Aorta (tissue), 5 donors: ENCODE results near the gene NOG. TPM values are rescaled to one million over a fixed set of nuclear protein-coding genes. Genes with fewer than 3 reads are reported as not detected.

Experiments
- ATAC-seq: fragments of 200-7000 bp; cut with Tn5 transposase; one replicate; pipeline ENCODE4 v1.9.1; 2022; ENCODE audit warnings: moderate library complexity; ENCODE audit not compliant: low FRiP score
- DNase-seq, 2 donors: peaks; one replicate each; pipeline ENCODE4 v3.0.0-alpha.2; 2020
- H3K27ac ChIP-seq, 2 donors: one replicate each; pipeline ENCODE4 v1.5.1; 2013; ENCODE audit warnings: low read length in 2 of 2, mild to moderate bottlenecking in 2 of 2, moderate library complexity in 2 of 2, control low read depth in 1 of 2, inconsistent platforms in 1 of 2, low read depth in 1 of 2
- H3K27me3 ChIP-seq, 2 donors: one replicate each; pipeline ENCODE4 v1.6.1; 2013; ENCODE audit warnings: control low read depth in 1 of 2, low read length in 1 of 2, mild to moderate bottlenecking in 1 of 2, moderate library complexity in 1 of 2; ENCODE audit not compliant: insufficient read depth in 2 of 2, control insufficient read depth in 1 of 2
- H3K36me3 ChIP-seq, 2 donors: one replicate each; pipeline ENCODE4 v1.6.1; 2013; ENCODE audit warnings: control low read depth in 1 of 2, low read length in 1 of 2, mild to moderate bottlenecking in 1 of 2; ENCODE audit not compliant: insufficient read depth in 2 of 2, control insufficient read depth in 1 of 2
- H3K4me1 ChIP-seq, 2 donors: one replicate each; pipeline ENCODE4 v1.6.1; 2013; ENCODE audit warnings: low read length in 2 of 2, control low read depth in 1 of 2, mild to moderate bottlenecking in 1 of 2, moderate library complexity in 1 of 2; ENCODE audit not compliant: insufficient read depth in 2 of 2, control insufficient read depth in 1 of 2
- H3K4me3 ChIP-seq, 2 donors: one replicate each; pipeline ENCODE4 v1.5.1; 2013; ENCODE audit warnings: low read length in 2 of 2, control low read depth in 1 of 2, mild to moderate bottlenecking in 1 of 2
- H3K9me3 ChIP-seq: one replicate; pipeline ENCODE4 v1.6.1; 2013; ENCODE audit warnings: mild to moderate bottlenecking, low read length; ENCODE audit not compliant: control insufficient read depth
- WGBS, 2 donors: extraction: QIAGEN DNeasy Blood & Tissue Kit; methylation state at CpG; one replicate each; pipeline ENCODE4 v1.1.7; 2013; 5-methylcytosine and 5-hydroxymethylcytosine counted together
- intact Hi-C, 2 donors: fragments of 100-400 bp; cut with DNase I; formaldehyde crosslinking; loops; one replicate each; pipeline versions ENCODE4 v1.14.2 to v1.15.0; 2022
- polyA plus RNA-seq, 2 donors: library from polyadenylated mRNA; stranded (reverse); fragments of 200-250 nt; gene quantifications; one replicate each; pipeline ENCODE4 v1.2.3, GENCODE V29; 2013
- total RNA-seq, 2 donors: library from RNA; stranded (reverse); fragmentation: NEBNext Ultra II Directional; extraction: Animal tissue kit (Norgen Biotek cat#: 25700); gene quantifications; one replicate each; pipeline ENCODE4 v1.2.1, GENCODE V29; 2021
- donor health status: healthy with polysubstance abuse.
- donor health status: Bipolar disorder and iron deficiency.
- donor health status: DM: no; HTN: no; CAD: no.
- donor health status: DM: no; HTN: no; CAD: no.
- donor health status: DM: yes; HTN: yes; CAD: no.

NOG gene
- total and polyA plus RNA-seq, 4 donors: 0.50 to 3.6 (median 0.84) TPM; not detected in 1

DNA sequence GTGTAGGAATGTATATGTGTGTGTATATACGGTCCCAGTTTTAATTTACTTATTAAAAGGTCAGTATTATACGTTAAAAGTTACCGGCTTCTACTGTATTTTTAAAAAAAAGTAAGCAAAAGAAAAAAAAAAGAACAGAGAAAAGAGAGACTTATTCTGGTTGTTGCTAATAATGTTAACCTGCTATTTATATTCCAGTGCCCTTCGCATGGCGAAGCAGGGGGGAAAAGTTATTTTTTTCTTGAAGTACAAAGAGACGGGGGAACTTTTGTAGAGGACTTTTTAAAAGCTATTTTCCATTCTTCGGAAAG is 1.6 kb downstream of the NOG start:
- Histone ChIP-seq H3K27me3 (no peaks in the 10 kb centered on the region), H3K4me3 (no peak overlapping the region), H3K9me3 (no peaks in the 10 kb centered on the region), H3K27ac (no peak overlapping the region), H3K4me1 (peaks cover 0 to 4% of the 10 kb centered on the region in 2 donors), H3K36me3 (no peaks in the 10 kb centered on the region)
- intact Hi-C loops: no loop called here
- 0 to 1% methylated on average over 7 of the region's 7 CpGs for WGBS, 2 donors
- ATAC-seq (no peak), DNase-seq (no peak)

DNA sequence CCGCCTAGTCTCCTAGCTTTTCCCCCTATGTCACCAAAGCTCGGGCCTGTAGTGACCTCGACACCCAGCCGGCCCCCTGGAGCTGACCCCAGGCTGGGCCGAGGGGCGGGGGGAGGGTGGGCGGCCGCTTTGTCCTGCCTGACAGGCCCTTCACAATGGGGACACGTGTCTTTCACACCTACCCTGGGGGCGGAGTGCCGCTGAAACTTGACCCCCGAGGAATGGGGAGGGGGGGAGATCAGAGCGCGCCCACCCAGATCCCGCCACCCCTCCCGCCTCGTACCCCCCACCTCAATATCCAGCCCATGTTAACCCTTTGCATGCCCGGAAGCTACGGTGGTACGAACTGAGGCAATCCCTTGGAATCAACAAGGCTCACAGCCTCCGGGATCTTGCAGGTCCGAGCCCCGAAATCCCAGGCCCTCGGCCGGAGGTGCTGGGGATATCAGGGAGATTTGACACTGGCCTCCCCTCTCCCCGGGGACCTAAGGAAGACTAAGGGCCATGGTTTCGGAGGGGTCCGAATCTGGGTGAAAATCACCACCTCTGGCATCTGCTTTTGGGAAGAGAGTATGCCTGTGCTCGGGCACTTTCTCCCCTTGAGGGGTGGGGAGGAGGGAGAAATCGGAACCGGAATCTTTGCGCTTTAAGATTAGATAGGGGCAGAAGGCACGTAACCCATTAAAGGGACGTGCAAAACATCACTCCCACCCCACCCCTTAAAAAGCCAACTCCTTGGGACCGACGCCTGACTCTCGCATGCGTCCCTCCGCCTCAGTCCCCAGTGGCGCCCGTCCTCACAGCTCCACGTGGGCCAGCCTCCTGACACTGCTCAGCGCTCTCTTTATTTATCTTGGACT is 2.6 kb downstream of the NOG start:
- DNase-seq (no peak), ATAC-seq (no peak)
- WGBS, 2 donors: 1 to 2% methylated on average over 43 of the region's 43 CpGs
- Histone ChIP-seq H3K27ac (no peak overlapping the region), H3K4me3 (no peak overlapping the region), H3K4me1 (peaks cover 0 to 4% of the 10 kb centered on the region in 2 donors), H3K27me3 (no peaks in the 10 kb centered on the region), H3K36me3 (no peaks in the 10 kb centered on the region), H3K9me3 (no peaks in the 10 kb centered on the region)
- intact Hi-C loops: no loop called here

DNA sequence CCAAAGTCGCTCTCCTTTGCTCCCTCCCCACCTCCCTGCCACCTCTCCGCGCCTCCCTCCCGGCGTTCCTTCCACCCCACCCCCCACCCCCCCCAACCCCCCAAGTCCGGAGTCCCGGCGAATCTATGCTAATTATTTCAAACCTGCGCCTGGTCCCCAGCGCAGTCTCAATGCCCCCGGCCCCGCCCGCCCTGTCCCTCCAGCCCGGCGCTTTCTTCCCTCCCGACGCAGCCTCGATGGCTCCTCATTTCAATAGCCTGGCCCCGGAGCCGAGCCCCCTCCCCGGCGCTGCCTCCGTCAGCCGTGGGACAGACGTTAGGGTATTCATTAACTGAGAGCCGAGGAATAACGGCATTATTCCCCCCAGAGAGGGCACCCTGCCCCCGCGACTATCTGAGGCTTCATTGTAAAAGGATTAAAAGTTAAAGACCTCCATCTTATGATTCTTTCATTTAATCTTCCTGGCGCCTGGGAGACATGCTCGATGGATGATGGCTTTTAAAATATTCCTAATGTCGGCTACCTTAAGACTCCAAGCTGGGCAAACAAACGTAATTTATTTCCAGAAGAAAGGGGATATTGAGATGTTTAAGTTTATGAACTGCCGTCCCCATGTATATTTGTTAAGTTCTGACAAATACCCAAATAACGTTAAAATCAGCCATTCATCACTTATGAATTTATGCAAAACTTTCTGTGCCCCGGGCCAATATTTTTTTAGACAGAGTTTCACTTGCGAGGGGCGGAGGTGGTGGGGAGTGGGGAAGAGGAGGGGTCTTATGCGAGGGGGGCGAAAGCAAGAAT is 3.4 kb downstream of the NOG start:
- intact Hi-C loops: no loop called here
- peak overlapping the region; percentile 16 to 48 for H3K4me3 ChIP-seq
- no peaks in the 10 kb centered on the region for H3K9me3 ChIP-seq
- no peak overlapping the region for H3K27ac ChIP-seq
- H3K36me3 ChIP-seq: no peaks in the 10 kb centered on the region
- ATAC-seq (no peak), DNase-seq (no peak)
- WGBS, 2 donors: 0 to 1% methylated on average over 40 of the region's 40 CpGs
- H3K4me1 ChIP-seq: peaks cover 0 to 4% of the 10 kb centered on the region in 2 donors
- no peaks in the 10 kb centered on the region for H3K27me3 ChIP-seq

DNA sequence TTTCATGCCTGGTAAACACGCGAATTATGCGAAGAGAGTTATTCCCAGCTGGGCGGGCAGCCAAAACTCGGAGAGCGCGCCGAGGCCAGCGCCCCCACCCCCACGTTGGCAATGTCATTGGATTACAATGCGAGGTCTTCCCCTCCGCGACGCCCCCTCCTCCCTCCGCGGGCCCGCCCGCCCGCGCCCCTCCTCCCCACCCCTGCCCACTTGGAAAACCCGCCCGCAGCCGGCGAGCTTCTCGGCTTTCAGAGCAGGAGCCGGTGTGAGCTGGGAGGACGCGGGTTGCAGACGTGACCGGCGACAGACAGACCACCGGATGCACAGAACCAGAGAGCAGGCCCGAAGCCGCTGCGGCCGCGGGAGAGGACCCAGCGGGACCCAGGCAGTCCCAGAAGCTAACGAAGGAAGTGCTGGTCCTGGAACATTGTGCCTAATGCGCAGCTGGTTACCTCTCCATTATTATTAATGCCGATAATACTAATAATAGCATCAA is 4.0 kb downstream of the NOG start:
- ATAC-seq (no peak), DNase-seq (peak; percentile 51 to 79)
- WGBS, 2 donors: 0 to 1% methylated on average over 30 to 41 of the region's 41 CpGs
- intact Hi-C loops: no loop called here
- Histone ChIP-seq H3K27me3 (no peaks in the 10 kb centered on the region), H3K9me3 (no peaks in the 10 kb centered on the region), H3K36me3 (no peaks in the 10 kb centered on the region), H3K27ac (no peak overlapping the region), H3K4me3 (peak overlapping the region; percentile 16 to 48), H3K4me1 (peaks cover 0 to 4% of the 10 kb centered on the region in 2 donors)

DNA sequence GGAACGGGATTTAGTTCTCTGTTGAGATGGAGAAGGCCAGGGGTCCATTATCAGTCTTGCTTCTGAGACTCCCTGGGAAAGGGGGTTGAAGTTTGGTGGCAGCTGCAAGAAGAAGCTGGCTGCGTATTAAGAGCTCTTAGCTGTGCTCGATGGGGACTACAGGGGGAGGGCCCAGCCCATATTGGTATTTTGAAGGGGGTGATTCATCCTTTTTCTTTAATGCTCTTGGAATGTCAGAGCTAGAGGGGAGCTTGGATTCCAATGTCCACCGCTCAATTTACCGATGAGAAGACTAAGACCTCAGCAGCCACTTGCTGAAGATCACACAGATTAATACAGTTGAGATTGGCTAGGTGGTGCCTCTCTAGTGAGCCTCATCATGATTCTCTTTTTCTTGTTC is 5.0 kb downstream of the NOG start:
- intact Hi-C loops: no loop called here
- Histone ChIP-seq H3K36me3 (no peaks in the 10 kb centered on the region), H3K27me3 (no peaks in the 10 kb centered on the region), H3K4me1 (peaks cover 0 to 4% of the 10 kb centered on the region in 2 donors), H3K27ac (no peak overlapping the region), H3K9me3 (no peaks in the 10 kb centered on the region), H3K4me3 (no peak overlapping the region)
- DNase-seq: no peak
- WGBS, 2 donors: 84 to 89% methylated on average over 5 of the region's 5 CpGs
- no peak for ATAC-seq

DNA sequence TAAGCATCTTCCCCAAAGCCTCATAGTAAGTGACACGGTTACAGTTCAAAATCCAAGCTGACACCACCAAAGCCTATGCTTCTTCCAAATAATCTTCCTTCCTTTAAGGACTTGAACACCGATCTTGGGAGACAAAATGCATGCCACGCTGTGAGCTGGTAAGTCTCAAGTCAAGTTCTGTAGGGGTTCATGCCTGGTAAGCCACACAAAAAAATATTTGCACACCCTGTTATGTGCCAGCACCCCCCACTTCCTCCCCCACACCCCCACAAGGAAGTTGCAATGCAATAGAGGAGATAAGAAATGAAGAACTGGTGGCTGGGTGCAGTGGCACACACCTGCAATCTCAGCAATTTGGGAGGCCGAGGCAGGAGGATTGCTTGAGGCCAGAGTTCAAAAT is 5.6 kb downstream of the NOG start:
- 94 to 96% methylated on average over 4 of the region's 4 CpGs for WGBS, 2 donors
- ATAC-seq: no peak

DNA sequence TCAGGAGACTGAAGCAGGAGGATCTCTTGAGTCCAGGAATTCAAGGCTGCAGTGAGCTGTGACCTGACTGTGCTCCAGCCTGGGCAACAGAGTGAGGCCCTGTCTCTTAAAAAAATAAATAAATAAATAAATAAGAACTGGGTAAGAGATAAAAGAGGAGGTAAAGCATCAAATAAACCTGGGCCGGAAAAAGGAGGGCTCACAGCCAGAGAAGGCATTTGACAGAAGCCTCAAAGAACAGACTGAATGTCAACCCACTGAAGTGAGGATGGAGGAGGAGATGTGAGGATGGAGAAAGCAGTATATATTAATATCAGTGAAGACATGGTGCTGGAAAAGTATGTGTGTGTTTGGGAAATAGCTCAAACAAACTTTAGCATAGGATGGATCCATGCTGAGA is 6.1 kb downstream of the NOG start:
- 87 to 94% methylated on average over 1 of the region's 1 CpG for WGBS, 2 donors
- Histone ChIP-seq H3K4me3 (no peak overlapping the region), H3K9me3 (no peaks in the 10 kb centered on the region), H3K27ac (no peak overlapping the region), H3K4me1 (peaks cover 0 to 4% of the 10 kb centered on the region in 2 donors), H3K27me3 (no peaks in the 10 kb centered on the region), H3K36me3 (no peaks in the 10 kb centered on the region)
- intact Hi-C loops: no loop called here
- ATAC-seq: no peak
- DNase-seq: no peak

More for the DNA sequence above, 5.6 kb downstream of the NOG start:
- no peaks in the 10 kb centered on the region for H3K36me3 ChIP-seq
- H3K27ac ChIP-seq: no peak overlapping the region
- no peak overlapping the region for H3K4me3 ChIP-seq
- no peaks in the 10 kb centered on the region for H3K27me3 ChIP-seq
- H3K4me1 ChIP-seq: peaks cover 0 to 4% of the 10 kb centered on the region in 2 donors
- DNase-seq: no peak
- H3K9me3 ChIP-seq: no peaks in the 10 kb centered on the region
- intact Hi-C loops: no loop called here

DNA sequence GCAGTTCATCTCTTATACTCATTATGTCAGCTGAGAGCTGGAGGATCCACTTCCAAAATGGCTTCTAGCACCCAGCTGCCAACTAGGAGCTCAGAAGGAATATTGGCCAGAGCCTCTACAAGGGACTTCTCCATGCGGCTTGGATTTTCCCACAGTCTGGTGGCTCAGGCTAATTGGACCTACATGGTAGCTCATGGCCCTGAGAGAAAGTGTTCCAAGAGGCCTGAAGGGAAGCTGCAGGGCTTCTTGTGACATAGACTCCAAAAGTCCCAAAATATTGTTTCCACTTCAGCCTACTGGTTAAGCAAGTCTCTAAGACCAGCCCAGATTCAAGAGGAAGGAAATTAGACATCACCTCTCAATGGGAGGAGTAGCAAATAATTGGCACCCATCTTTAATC is 6.8 kb downstream of the NOG start:
- no peak for ATAC-seq
- no peaks in the 10 kb centered on the region for H3K27me3 ChIP-seq
- 86 to 96% methylated on average over 1 of the region's 1 CpG for WGBS, 2 donors

More for the DNA sequence above, 6.8 kb downstream of the NOG start:
- H3K9me3 ChIP-seq: no peaks in the 10 kb centered on the region
- no peak overlapping the region for H3K4me3 ChIP-seq
- DNase-seq: no peak
- intact Hi-C loops: loop anchor here in 1 of 2 donors (10.0 kb wide), 1 partner anchor 455 kb away; no protein-coding TSS in a partner anchor
- H3K27ac ChIP-seq: no peak overlapping the region
- H3K4me1 ChIP-seq: peaks cover 0 to 4% of the 10 kb centered on the region in 2 donors
- no peaks in the 10 kb centered on the region for H3K36me3 ChIP-seq
